ENCODE data around the gene UQCR11.

GRCh38 chr19:1567116-1567847 lies 38.0 kb downstream of the UQCR11 start:
- TF ChIP-seq CTCF (conservative IDR thresholded peaks at IDR 0.05; ENCODE audit: low read depth, low read length) (no peak), EZH2 (IDR thresholded peaks at IDR 0.05; ENCODE audit: borderline replicate concordance, low read depth, low read length, poor library complexity, severe bottlenecking) (no peak)

Measured in A673 (cell line).